ENCODE data around the gene IL17RC. TPM values are rescaled to one million over a fixed set of nuclear protein-coding genes. Genes with fewer than 3 reads are reported as not detected.

Gene IL17RC
- total RNA-seq = 6.6 TPM

DNA sequence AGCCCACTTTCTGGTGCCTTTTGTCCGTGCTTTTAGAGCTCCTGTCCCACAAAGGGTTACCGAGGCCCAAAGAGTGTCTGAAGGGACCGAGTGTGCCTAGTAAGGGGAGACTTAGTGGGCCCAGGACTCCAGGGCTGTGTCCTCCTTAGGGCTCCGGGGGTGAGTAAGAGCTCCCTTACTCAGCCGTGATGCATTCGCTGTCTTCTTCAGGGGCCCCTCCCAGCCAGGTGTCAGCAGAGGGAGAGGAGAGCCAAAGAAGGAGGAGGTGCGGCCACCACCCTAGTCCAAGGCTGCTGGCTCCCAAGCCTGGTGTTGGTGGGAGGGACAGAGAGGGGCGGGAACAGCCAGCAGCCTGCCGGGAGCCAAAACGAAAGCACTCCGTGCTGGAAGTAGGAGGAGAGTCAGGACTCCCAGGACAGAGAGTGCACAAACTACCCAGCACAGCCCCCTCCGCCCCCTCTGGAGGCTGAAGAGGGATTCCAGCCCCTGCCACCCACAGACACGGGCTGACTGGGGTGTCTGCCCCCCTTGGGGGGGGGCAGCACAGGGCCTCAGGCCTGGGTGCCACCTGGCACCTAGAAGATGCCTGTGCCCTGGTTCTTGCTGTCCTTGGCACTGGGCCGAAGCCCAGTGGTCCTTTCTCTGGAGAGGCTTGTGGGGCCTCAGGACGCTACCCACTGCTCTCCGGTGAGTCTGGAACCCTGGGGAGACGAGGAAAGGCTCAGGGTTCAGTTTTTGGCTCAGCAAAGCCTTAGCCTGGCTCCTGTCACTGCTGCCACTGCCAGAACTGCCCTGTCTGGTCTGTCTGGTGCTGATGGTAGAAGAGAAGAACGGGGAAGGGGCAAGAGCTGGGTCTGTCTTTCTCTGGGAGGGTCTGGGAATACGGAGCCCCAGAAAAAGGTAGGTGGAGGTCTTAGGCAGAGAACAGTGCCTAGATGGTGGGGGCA is at the start of gene IL17RC:
Gene IL17RC (plus strand): TSS at position 365 of the 947 bp plus-strand sequence. CDS start 218 bp downstream, at position 583.

DNA sequence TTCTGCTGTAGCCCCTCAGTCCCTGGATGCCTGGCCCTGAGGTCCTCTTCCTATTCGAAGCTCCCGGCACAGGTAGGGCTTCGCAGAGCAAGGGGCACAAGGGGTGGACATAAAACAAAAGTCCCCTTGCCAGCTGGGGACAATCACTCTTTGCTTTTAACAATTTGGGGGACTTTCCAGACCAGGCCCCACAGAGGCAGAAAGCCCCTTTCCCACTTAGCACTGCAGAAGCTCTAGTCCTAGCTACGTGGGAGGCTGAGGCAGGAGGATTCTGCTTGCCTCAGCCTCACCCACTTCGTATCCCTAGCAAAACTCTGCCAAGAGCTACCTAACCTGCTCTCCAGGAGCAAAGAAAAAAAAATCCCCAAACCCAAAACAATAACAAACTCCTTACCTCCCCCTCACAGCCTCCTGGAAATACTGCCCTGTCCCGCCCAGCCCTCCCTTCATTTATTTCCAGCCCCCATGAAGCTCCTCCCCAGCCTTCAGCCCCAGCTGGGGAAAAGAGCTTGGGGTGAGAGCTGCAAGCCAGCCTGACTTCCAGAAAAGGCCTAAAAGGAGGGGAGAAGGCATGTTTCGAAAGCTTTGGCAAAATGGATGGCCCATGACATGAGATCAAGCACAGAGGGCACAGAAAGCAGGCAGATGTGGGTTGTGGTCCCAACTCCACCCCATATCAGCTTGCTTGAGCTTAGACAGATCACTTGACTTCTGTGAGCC is 36.9 kb upstream of the IL17RC start, which contains the start of gene CIDEC:
Gene CIDEC (minus strand): TSS at position 424 of the 720 bp plus-strand sequence. CDS start 1,767 bp downstream, outside the sequence.

DNA sequence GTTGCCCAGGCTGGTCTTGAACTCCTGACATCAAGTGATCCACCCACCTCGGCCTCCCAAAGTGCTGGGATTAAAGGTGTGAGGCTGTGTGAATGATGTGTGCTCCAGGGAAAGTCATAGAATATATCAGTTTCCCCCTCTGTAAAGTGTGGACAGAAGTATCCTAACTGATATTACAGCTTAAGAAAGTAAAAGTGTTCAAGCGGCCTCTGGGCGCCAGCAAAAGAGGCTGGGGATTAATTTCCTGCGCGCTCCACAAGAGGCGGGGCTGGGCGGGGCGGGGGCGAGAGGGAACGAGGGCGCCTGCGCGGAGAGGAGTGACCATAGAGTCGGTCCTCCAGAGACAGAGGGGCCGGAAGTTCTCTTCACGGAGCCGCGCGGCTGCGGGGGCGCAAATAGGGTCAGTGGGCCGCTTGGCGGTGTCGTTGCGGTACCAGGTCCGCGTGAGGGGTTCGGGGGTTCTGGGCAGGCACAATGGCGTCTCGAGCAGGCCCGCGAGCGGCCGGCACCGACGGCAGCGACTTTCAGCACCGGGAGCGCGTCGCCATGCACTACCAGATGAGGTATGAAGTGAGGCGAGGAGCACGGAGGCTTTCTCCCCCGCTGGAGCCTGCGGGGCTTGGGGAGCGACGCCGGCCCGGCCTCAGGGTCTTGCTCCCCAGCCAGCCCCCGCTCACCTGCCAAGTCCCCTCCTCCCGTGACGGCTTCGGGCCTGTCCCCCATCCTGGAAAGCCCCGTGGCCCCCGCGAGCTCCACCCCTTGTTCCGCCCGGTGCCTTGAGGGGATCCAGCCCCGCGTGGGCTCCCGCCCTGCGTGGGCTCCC is 26.4 kb upstream of the IL17RC start, which contains the start of gene JAGN1:
Gene JAGN1 (plus strand): TSS at position 362 of the 823 bp plus-strand sequence. CDS start 113 bp downstream, at position 475.

DNA sequence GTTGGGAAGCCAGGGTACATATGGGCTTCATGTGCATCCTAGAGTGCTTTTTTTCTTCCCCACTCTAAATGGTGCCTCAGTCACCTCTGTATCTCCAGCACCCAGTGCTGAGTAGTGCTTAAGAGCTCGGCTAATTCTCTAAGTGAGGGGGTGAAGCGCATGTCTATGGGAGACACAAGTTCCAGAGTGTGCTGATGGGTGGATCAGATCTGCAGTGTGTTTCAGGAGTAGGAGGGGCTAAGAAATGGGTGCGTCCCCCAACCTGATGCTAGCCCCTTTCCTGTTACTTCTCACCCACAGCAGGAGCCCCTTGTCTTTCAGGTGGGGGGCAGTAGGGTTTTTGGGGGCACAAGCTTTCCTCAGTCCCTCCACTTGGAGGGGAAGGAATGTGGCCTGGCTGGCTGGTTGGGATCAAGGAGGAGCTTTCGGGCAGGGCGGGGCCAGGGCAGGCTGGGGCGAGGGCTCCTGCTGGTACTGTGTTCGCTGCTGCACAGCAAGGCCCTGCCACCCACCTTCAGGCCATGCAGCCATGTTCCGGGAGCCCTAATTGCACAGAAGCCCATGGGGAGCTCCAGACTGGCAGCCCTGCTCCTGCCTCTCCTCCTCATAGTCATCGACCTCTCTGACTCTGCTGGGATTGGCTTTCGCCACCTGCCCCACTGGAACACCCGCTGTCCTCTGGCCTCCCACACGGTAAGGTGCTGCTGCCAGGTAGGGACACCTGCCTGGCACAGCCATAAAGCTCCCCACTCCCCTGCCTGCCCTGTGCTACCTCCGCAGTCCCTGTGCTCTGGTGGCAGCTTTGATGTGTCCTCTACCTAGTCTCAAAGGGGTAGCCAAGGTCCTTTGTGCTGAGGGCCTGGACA is 14.3 kb upstream of the IL17RC start, which contains the start of gene IL17RE:
Gene IL17RE (plus strand): TSS at position 477 of the 866 bp plus-strand sequence. CDS start 85 bp downstream, at position 562.

GRCh38 chr3:9933561-9934234 is 16.8 kb downstream of the IL17RC start, which contains the start of gene CRELD1:
Gene CRELD1, plus strand, starts transcription at chr3:9933834. Its CDS starts 605 bp downstream, at chr3:9934439.

GRCh38 chr3:9951962-9952805 is 35.3 kb downstream of the IL17RC start, which contains the start of gene PRRT3:
Gene PRRT3, minus strand, starts transcription at chr3:9952408. Its CDS starts 2,293 bp downstream, at chr3:9950115.

Small RNA genes lying within 50 kb of the gene (small RNA-seq; reads per million reads assigned to genes)
- gene RNU6-882P (ENCODE audit: low replicate concordance) = not detected

Other genes starting within 250 kb of the IL17RC start
- 0.31 TPM for gene CPNE9, start 213.3 kb upstream of the IL17RC start, total RNA-seq
- gene BRPF1, start 185.4 kb upstream of the IL17RC start, total RNA-seq = 23.5 TPM
- gene OGG1, start 167.1 kb upstream of the IL17RC start, total RNA-seq = 113 TPM
- gene CAMK1, start 147.2 kb upstream of the IL17RC start, total RNA-seq = 38.5 TPM
- gene TADA3, start 124.6 kb upstream of the IL17RC start, total RNA-seq = 35.7 TPM
- 117 TPM for gene ARPC4, start 124.0 kb upstream of the IL17RC start, total RNA-seq
- 60.1 TPM for gene TTLL3, start 106.8 kb upstream of the IL17RC start, total RNA-seq
- gene RPUSD3, start 73.1 kb upstream of the IL17RC start, total RNA-seq = 35.1 TPM
- gene CIDEC, start 36.8 kb upstream of the IL17RC start, total RNA-seq = not detected
- 14.4 TPM for gene JAGN1, start 26.5 kb upstream of the IL17RC start, total RNA-seq
- 0.31 TPM for gene IL17RE, start 14.2 kb upstream of the IL17RC start, total RNA-seq
- gene CRELD1, start 16.7 kb downstream of the IL17RC start, total RNA-seq = 31.0 TPM
- 4.1 TPM for gene PRRT3, start 35.3 kb downstream of the IL17RC start, total RNA-seq
- 26.6 TPM for gene EMC3, start 69.7 kb downstream of the IL17RC start, total RNA-seq
- gene FANCD2, start 109.3 kb downstream of the IL17RC start, total RNA-seq = 7.8 TPM
- not detected for gene FANCD2OS, start 191.2 kb downstream of the IL17RC start, total RNA-seq
- gene BRK1, start 198.6 kb downstream of the IL17RC start, total RNA-seq = 70.1 TPM
- gene VHL, start 224.7 kb downstream of the IL17RC start, total RNA-seq = 93.3 TPM
- gene IRAK2, start 247.8 kb downstream of the IL17RC start, total RNA-seq = 2.5 TPM